OCI-LY7 (cell line): ENCODE measurements around the gene CTSO. TPM values are rescaled to one million over a fixed set of nuclear protein-coding genes. Genes with fewer than 3 reads are reported as not detected.
A peak's percentile ranks its signal among the peaks of the same experiment; 100 is the strongest.

ENCODE experiments used
- BruUV-seq: library from RNA; stranded (reverse); fragments of 400-500 nt; replicated peaks from 2 replicates; lab custom pipeline; 2021; lab: Mats Ljungman, UMichigan
- CTCF ChIA-PET: fragments of 300-600 bp; sonication (Branson Sonifier 250); formaldehyde crosslinking; loops from one replicate; lab custom pipeline; 2022; ENCODE audit warnings: antibody characterized with exemption; ENCODE audit not compliant: unreplicated experiment; lab: Charles Lee
- POLR2A ChIA-PET: fragments of 300-600 bp; sonication (Branson Sonifier 250); formaldehyde crosslinking; loops from one replicate; lab custom pipeline; 2022; ENCODE audit warnings: antibody characterized with exemption; lab: Charles Lee
- DNase-seq: peaks from one replicate; pipeline ENCODE4 v3.0.0-alpha.2; 2015; ENCODE audit warnings: low spot score
- H2AFZ ChIP-seq: fragments of 200-600 bp; sonication (generic), shearing (Covaris generic); 2 replicates; pipeline ENCODE4 v1.6.1; 2014; ENCODE audit warnings: mild to moderate bottlenecking, antibody characterized with exemption, low read length, moderate library complexity
- H3K27ac ChIP-seq: fragments of 200-600 bp; sonication (generic); 2 replicates; pipeline ENCODE4 v1.5.1; 2014; ENCODE audit warnings: mixed run types, low read depth, mild to moderate bottlenecking, moderate library complexity, low read length, inconsistent platforms; ENCODE audit not compliant: poor library complexity, severe bottlenecking
- H3K36me3 ChIP-seq: fragments of 200-600 bp; sonication (generic); 2 replicates; pipeline ENCODE4 v1.6.1; 2014; ENCODE audit warnings: mild to moderate bottlenecking, antibody characterized with exemption, low read length, moderate library complexity, mixed read lengths; ENCODE audit not compliant: insufficient read depth
- H3K4me1 ChIP-seq: fragments of 200-600 bp; sonication (generic); 2 replicates; pipeline ENCODE4 v1.5.1; 2014; ENCODE audit warnings: mild to moderate bottlenecking, low read length; ENCODE audit not compliant: insufficient read depth, poor library complexity, severe bottlenecking
- H3K4me2 ChIP-seq: fragments of 200-600 bp; sonication (generic); 2 replicates; pipeline ENCODE4 v1.6.1; 2014; ENCODE audit warnings: mild to moderate bottlenecking, low read length
- H3K4me3 ChIP-seq: fragments of 200-600 bp; sonication (generic); 2 replicates; pipeline ENCODE4 v1.5.1; 2014; ENCODE audit warnings: mild to moderate bottlenecking, low read depth, low read length; ENCODE audit not compliant: poor library complexity, severe bottlenecking
- H3K79me2 ChIP-seq: fragments of 200-600 bp; sonication (generic); 2 replicates; pipeline ENCODE4 v1.6.1; 2016; ENCODE audit warnings: low read depth, mild to moderate bottlenecking, low read length, moderate library complexity, mixed read lengths; ENCODE audit not compliant: insufficient read depth
- H3K9me2 ChIP-seq: fragments of 200-600 bp; sonication (generic); 2 replicates; pipeline ENCODE4 v1.6.1; 2016; ENCODE audit warnings: mild to moderate bottlenecking, low read length, mixed read lengths; ENCODE audit not compliant: insufficient read depth
- H3K9me3 ChIP-seq: fragments of 200-600 bp; sonication (generic); 2 replicates; pipeline ENCODE4 v1.6.1; 2014; ENCODE audit warnings: mild to moderate bottlenecking, mixed run types, low read length, mixed read lengths
- H4K20me1 ChIP-seq: fragments of 200-600 bp; sonication (generic); 2 replicates; pipeline ENCODE4 v1.6.1; 2014; ENCODE audit warnings: mild to moderate bottlenecking, antibody characterized with exemption, low read length, moderate library complexity, mixed read lengths; ENCODE audit not compliant: insufficient read depth
- CTCF ChIP-seq: fragments of 200-600 bp; sonication (generic); conservative IDR thresholded peaks from 2 replicates; pipeline ENCODE4 v1.5.1; 2014; ENCODE audit warnings: mild to moderate bottlenecking, antibody characterized with exemption, low read length, moderate library complexity, mixed read lengths
- EZH2phosphoT487 ChIP-seq: fragments of 200-600 bp; sonication (generic); IDR thresholded peaks from 2 replicates; pipeline ENCODE4 v1.6.1; 2018; ENCODE audit warnings: low read depth, borderline replicate concordance, mild to moderate bottlenecking, mixed run types, antibody characterized with exemption, low read length, moderate library complexity, mixed read lengths
- intact Hi-C: fragments of 100-400 bp; cut with micrococcal nuclease; formaldehyde crosslinking; loops from one replicate; pipeline ENCODE4 v1.10.0; 2022; ENCODE audit not compliant: unreplicated experiment
- total RNA-seq, 2 experiments: library from RNA; depleted of rRNA in 1 of 2; stranded (reverse); fragments of >200 nt in 1 of 2; shearing (Covaris generic) in 1 of 2; gene quantifications; 2 replicates each; pipeline ENCODE4 v1.2.3, GENCODE V29; 2014 to 2022

Gene CTSO
- total RNA-seq, 2 experiments from 2014 or later = 0.92 to 1.8 TPM

DNA sequence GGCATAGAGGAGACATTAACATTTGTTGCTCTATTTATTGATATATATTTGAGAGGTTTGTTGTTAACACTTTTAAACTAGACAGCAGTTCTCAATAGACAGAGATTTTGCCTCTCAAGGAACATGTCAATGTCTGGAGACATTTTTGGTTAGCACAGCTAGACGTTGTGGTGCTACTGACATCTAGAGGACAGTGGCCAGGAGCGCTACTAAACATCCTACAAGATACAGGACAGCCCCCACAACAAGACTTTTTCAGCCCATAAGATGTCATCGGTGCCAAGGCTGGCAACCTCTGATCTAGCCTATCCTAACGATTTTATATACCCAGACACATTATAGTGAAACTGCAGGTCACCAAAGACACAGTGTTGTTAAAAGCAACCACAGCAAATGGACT, 18.4 kb upstream of the CTSO start:
- Histone ChIP-seq H3K4me1 (no peaks in the 10 kb centered on the region), H3K9me2 (no peaks in the 10 kb centered on the region), H3K4me2 (no peak overlapping the region), H4K20me1 (no peaks in the 10 kb centered on the region), H3K27ac (no peak overlapping the region), H3K4me3 (no peak overlapping the region), H3K36me3 (no peaks in the 10 kb centered on the region), H2AFZ (no peak overlapping the region), H3K79me2 (no peaks in the 10 kb centered on the region), H3K9me3 (no peaks in the 10 kb centered on the region)
- no peak for DNase-seq
- BruUV-seq = no TSS peak
- POLR2A ChIA-PET = no interaction called here
- intact Hi-C loops = no loop called here
- TF ChIP-seq CTCF (peak; percentile 43), EZH2phosphoT487 (no peak)
- CTCF ChIA-PET = no interaction called here

DNA sequence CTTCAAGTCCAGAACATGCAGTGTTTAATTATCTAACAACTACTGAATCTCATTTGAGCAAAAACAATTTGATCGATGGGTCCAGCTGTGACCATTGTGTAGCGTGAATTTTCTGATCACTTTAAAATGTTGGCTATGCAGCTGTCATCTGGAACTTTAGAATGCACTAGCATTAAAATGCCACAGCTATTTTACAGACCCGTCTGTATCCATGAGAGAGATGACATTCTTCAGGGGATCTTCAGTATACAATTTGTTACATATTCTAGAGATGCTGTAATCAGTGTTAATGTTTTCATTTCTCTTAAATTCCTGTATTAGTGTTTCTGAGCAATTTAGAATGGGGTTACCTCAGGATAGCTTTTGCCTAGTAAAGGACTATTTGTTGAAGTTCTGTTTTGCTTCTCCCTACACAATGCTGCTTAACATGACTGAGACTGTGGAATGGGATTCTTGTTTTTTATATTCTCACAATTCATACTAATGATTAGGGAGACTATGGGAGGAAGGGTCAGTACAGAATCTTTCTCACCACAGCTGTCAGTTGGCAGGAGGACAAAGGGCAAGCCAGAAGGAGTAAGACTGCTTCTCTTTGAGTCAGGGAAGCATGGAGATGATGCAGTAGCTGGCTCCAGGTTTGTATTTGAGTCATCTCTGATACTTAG, 13.2 kb upstream of the CTSO start:
- BruUV-seq = no TSS peak
- ChIA-PET CTCF (no interaction called here), POLR2A (interaction anchor here (0.7 to 1.1 kb wide), 3 partner anchors 9 to 86 kb away, joined by 3 to 4 read pairs (median 3); no protein-coding TSS in a partner anchor)
- H3K79me2 ChIP-seq = no peaks in the 10 kb centered on the region
- no peak overlapping the region for H3K27ac ChIP-seq
- no peaks in the 10 kb centered on the region for H3K36me3 ChIP-seq
- no peak overlapping the region for H2AFZ ChIP-seq
- H3K4me3 ChIP-seq = no peak overlapping the region
- no peaks in the 10 kb centered on the region for H4K20me1 ChIP-seq
- DNase-seq = no peak
- H3K9me2 ChIP-seq = no peaks in the 10 kb centered on the region
- no peak overlapping the region for H3K4me2 ChIP-seq
- intact Hi-C loops = no loop called here
- H3K9me3 ChIP-seq = no peaks in the 10 kb centered on the region
- H3K4me1 ChIP-seq = no peaks in the 10 kb centered on the region
- TF ChIP-seq EZH2phosphoT487 (no peak), CTCF (no peak)

DNA sequence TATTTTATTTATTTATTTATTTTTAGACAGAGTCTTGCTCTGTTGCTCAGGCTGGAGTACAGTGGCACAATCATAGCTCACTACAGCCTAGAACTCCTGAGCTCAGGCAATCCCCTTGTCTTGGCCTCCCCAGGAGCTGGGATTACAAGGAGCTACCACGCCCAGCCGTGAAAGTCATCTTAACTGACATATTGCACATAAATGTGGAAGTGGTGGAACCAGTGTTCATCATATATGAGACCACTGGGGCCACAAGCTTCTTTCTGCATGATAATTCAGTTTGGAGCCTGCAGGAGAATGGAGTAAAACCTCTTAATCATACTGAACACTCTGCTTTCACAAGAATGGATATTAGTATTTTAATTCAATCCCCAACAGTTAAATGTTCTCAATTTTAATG, 12.5 kb upstream of the CTSO start:
- POLR2A ChIA-PET = interaction anchor here (0.6 to 1.1 kb wide), 4 partner anchors 9 to 141 kb away, joined by 3 to 4 read pairs (median 4); no protein-coding TSS in a partner anchor
- no peak for DNase-seq
- Histone ChIP-seq H3K27ac (no peak overlapping the region), H3K4me2 (no peak overlapping the region), H2AFZ (no peak overlapping the region), H3K79me2 (no peaks in the 10 kb centered on the region), H4K20me1 (no peaks in the 10 kb centered on the region), H3K36me3 (no peaks in the 10 kb centered on the region), H3K4me3 (no peak overlapping the region), H3K4me1 (no peaks in the 10 kb centered on the region), H3K9me3 (no peaks in the 10 kb centered on the region), H3K9me2 (no peaks in the 10 kb centered on the region)
- intact Hi-C loops = no loop called here
- CTCF ChIA-PET = interaction anchor here (0.9 kb wide), 1 partner anchor 8 kb away, joined by 3 read pairs; no protein-coding TSS in a partner anchor
- TF ChIP-seq EZH2phosphoT487 (no peak), CTCF (no peak)
- BruUV-seq = no TSS peak
